Inflammatory macrophage treated with lipopolysaccharide for 4 hours (primary cell): ENCODE results near the gene SLC1A2.
A peak's percentile ranks its signal among the peaks of the same experiment; 100 is the strongest.

ENCODE experiments used
- DNase-seq: peaks from one replicate; pipeline ENCODE4 v3.0.0-alpha.2; 2020

The SLC1A2 gene

GRCh38 chr11:35262735-35263134 is 156.6 kb downstream of the SLC1A2 start:
- DNase-seq: no peak

GRCh38 chr11:35262056-35262455 is 157.3 kb downstream of the SLC1A2 start:
- no peak for DNase-seq

- no peak for DNase-seq
Observed at GRCh38 chr11:35261197-35261596, 158.2 kb downstream of the SLC1A2 start.

- DNase-seq: no peak
Observed at GRCh38 chr11:35260342-35260985, 158.9 kb downstream of the SLC1A2 start.

- DNase-seq: no peak
Observed at GRCh38 chr11:35259529-35259928, 159.8 kb downstream of the SLC1A2 start.

GRCh38 chr11:35257281-35257680 is 162.1 kb downstream of the SLC1A2 start:
- DNase-seq: peak; percentile 80

GRCh38 chr11:35256296-35256695 is 163.1 kb downstream of the SLC1A2 start:
- DNase-seq: no peak

- DNase-seq: no peak
Observed at GRCh38 chr11:35255514-35255913, 163.8 kb downstream of the SLC1A2 start.

- DNase-seq: no peak
Observed at GRCh38 chr11:35253237-35253636, 166.1 kb downstream of the SLC1A2 start.

GRCh38 chr11:35250621-35251020 is 168.7 kb downstream of the SLC1A2 start:
- DNase-seq: peak; percentile 52

- DNase-seq: no peak
Observed at GRCh38 chr11:35250192-35250591, 169.2 kb downstream of the SLC1A2 start.

- DNase-seq: no peak
Observed at GRCh38 chr11:35248558-35249323, 170.6 kb downstream of the SLC1A2 start.

- DNase-seq: no peak
Observed at GRCh38 chr11:35247863-35248262, 171.5 kb downstream of the SLC1A2 start.

GRCh38 chr11:35247428-35247827 is 171.9 kb downstream of the SLC1A2 start:
- no peak for DNase-seq

GRCh38 chr11:35246745-35247144 is 172.6 kb downstream of the SLC1A2 start:
- no peak for DNase-seq

GRCh38 chr11:35245786-35246185 is 173.6 kb downstream of the SLC1A2 start:
- no peak for DNase-seq

- no peak for DNase-seq
Observed at GRCh38 chr11:35245056-35245455, 174.3 kb downstream of the SLC1A2 start.

- no peak for DNase-seq
Observed at GRCh38 chr11:35243774-35244173, 175.6 kb downstream of the SLC1A2 start.

- no peak for DNase-seq
Observed at GRCh38 chr11:35242412-35243242, 176.7 kb downstream of the SLC1A2 start.

GRCh38 chr11:35241531-35241930 is 177.8 kb downstream of the SLC1A2 start:
- no peak for DNase-seq

GRCh38 chr11:35241083-35241482 is 178.3 kb downstream of the SLC1A2 start:
- no peak for DNase-seq

- peak; percentile 54 for DNase-seq
Observed at GRCh38 chr11:35239471-35240075, 179.8 kb downstream of the SLC1A2 start.

- no peak for DNase-seq
Observed at GRCh38 chr11:35238882-35239281, 180.5 kb downstream of the SLC1A2 start.
